GM21717 (cell line): ENCODE measurements around the gene HOXA4.

ENCODE experiments used
- ATAC-seq: cut with Tn5 transposase; IDR thresholded peaks from one replicate; pipeline ENCODE4 v1.9.1; 2021; ENCODE audit warnings: mild to moderate bottlenecking, moderate library complexity; ENCODE audit not compliant: unreplicated experiment

The HOXA4 gene

GRCh38 chr7:27133409-27134231 lies 3.1 kb upstream of the HOXA4 start:
- no peak for ATAC-seq

DNA sequence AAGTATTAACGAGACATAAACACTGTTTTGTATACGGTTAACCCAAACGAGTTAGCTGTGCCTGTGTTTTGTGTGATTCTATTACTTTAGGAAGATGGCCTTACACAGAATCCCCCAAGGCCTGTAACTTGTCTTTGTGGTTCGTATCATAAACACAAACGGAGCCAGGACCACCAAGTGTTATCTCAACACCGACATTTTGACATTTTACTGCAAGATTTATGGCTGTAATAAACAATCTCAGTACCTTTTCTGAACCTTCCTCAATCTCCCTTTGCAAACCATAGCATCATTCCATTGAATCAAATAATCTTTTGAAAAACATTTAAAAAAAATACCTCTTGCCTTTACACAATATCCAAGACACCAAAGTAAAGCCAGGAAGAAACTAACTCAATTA lies 2.4 kb upstream of the HOXA4 start:
- no peak for ATAC-seq

- no peak for ATAC-seq
These were observed 1.7 kb upstream of the HOXA4 start for GRCh38 chr7:27132214-27132613.

DNA sequence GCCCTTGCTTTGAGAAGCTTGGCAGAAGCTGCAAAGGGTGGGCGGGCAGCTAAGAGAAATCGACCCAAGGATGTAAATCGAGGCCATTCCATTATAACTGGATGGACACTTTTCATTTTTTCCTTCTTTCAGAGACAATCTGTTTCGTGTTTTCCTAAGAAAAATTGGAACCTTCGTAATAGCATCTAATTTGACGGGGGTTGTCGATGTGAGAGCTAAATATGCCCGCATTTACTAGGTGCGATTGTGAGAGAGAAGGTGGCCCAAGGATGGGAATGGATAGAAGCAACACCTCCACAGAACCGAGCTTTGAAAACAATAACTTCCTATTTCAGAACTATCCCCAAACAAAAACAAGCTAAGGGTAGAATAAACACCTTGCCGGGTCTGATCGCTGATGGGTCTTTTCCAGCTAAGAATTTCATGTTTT lies 848 bp upstream of the HOXA4 start:
- no peak for ATAC-seq

DNA sequence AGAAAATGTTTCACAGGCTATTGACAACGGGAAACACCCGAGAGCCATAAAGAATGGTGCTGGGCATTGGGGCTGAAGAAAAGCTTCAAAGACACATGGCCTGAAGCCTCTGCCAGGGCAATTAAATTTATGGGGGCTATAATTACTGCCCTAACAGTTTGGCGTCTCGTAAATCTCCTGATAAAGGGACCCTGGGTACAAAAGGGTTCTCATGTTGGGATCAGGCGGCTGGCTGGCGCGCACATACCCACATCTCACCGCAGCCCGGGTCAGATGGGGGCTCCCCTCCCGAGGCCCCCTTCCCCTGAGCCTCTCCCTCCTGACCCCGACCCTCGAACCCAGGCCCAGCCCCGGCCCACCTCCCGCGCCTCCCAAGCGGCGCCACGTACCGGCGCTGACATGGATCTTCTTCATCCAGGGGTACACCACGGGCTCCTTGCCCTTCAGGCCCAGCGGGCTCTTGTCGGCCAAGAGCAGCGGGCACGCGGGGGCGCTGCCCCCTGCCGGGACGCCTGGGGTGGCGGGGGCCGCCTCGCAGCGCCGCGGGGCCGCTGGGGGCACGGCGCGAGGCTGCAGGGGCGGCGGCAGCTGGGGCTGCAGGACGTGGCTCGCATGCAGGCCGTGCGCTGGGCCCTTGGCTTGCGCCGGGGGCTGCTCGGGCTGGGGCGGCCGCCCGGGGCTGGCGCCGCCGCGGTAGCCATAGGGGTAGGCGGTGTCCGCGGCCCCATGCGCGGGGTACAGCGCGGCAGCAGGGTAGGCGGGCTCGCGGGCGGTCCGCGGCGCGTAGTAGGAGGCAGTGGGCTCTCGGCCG lies 623 bp downstream of the HOXA4 start:
- no peak for ATAC-seq

- ATAC-seq = no peak
These were observed 1.5 kb downstream of the HOXA4 start for GRCh38 chr7:27128776-27129728.

DNA sequence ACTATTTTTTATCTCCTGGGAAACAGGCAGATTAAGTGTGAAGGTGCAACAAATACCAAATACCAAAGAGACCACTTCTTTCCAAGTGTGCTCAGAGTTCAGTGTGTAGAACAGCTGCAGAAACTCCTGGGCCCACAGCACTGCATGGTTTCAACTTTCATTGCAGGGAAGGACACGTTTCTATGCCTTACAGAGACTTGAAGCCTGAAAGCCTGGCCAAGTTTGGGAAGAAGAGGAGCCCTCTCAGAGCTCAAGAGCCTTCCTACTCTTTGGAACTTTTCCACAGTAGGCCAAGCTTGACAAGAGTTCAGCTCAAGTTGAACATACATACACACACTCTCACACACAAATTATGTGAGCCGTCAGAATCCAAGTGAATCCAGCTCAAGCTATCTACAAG lies 2.5 kb downstream of the HOXA4 start:
- no peak for ATAC-seq

GRCh38 chr7:27126596-27127327 lies 3.8 kb downstream of the HOXA4 start:
- no peak for ATAC-seq

DNA sequence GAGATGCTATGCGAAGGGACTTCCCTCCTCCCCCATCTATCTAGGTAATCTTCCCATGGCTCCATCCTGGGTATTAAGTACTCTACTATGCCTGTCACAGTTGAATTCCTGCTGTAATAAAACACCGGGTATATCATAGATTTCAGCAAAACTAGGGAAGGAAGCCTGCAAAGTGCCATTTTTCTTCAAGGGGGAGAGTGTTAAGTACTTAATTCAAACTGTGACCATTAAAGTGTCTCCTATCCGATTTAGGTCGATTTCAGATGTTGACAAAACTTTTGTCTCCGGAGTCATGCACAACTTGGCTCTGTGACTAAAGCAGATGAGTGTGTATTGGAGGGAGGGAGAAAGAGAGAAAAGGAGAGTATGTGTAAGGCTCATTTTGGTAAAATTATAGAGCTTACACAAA lies 4.6 kb downstream of the HOXA4 start:
- no peak for ATAC-seq

DNA sequence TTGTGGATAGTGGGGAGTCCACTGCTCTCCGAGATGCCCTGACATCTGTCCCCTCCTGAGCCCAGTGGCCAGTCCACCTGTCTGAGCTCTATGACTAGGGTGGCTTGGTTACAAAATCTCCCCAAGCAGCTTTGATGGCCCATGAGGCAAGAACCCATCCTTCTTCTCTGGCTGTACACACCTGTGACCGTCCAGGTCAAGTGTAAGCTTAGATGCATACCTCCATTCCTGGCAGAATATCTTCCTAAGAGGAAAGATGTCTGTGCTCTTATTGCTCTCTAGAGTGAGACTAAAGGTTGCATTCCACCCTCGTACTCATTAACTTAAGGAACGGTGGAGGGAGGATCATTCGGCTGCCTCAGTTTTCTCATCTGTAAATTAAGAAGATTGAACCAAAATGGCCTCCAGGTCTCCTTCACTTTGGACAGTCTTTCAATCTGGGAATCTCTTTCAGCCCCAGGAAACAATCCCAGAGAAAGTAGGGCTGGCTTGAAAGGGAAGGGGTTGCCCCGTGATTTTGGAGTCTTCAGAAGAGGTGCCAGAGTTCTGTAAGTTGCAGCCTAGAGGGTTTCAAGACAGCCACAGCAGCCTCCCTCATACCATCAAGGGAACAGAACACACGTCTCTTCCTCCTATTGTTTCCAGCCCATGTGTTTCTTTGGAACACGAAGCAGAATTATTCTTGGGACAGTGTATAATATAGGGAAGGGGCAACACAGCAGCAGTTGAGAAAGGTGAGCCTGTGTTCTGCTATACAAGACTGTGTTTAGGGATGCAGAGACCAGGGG lies 5.5 kb downstream of the HOXA4 start:
- ATAC-seq = no peak

GRCh38 chr7:27124096-27124901 lies 6.3 kb downstream of the HOXA4 start:
- no peak for ATAC-seq

DNA sequence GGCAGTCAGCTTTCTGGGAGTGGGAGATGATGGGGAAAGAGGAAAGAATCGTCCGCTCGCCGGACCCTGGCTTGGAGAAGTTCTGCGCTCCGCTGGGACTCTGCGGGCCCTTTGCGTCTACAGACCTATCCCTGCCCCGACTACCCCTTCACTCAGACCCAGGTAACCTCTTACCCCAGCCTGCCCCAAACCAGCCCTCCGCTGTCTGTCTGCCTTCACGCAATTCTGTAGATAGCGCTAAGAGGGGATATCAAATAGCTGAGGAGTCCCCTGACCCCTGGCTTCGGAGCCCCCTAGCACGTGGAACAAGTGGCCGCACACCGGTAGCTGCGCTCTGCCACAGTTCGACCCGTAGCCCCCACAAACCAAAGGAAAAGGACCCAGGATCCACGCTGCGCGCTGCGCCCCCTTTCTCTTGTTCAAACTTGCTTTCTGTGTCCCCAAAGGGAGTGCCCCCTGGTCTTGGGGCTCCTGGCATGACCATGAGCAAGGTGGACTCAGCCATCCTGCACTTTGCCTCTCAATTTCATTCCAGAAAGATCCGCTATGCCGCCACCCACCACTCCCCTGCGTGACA lies 7.0 kb downstream of the HOXA4 start:
- ATAC-seq = no peak

- ATAC-seq = no peak
These were observed 7.5 kb downstream of the HOXA4 start for GRCh38 chr7:27123007-27123476.

DNA sequence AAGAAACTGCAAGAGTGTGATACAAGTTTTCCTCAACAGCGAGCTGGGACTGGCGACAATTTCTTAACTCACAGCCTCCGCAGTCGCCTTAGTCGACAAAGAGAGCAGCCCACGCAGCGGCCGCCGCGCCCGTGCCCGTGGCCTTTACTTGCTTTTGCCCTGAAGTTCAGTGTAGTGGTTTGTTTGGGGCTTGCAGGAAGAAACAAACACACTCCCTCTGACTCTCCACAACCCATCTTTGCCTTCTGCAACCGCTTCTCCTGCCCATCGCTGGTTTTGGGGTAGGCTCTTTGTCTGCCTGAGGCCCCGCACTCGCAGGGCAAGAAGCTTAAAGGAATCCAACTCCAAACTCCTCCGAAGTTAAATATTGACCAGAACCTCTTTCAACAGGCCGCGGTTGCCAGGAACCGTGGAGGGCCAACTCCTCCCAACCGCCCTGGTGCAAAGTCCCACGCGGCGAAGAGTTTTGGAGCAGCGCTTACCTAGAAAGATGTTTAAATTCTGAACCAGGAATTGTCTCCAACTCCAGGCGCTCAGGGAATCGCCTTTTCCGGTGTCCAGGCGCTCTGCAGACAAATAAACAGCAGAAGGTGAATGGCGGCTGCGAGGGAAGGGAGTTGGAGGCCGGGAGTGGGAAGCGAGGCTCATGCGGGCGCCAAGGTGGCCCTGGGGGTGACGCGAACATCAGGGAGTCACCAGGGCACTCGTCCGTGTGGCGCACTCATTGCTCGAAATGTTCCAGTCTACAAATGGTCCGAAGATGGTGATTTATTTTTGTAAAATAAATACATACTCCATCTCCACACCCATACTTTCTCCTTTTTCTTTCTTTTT lies 8.3 kb downstream of the HOXA4 start:
- no peak for ATAC-seq

- ATAC-seq = no peak
These were observed 8.9 kb downstream of the HOXA4 start for GRCh38 chr7:27121684-27122076.

DNA sequence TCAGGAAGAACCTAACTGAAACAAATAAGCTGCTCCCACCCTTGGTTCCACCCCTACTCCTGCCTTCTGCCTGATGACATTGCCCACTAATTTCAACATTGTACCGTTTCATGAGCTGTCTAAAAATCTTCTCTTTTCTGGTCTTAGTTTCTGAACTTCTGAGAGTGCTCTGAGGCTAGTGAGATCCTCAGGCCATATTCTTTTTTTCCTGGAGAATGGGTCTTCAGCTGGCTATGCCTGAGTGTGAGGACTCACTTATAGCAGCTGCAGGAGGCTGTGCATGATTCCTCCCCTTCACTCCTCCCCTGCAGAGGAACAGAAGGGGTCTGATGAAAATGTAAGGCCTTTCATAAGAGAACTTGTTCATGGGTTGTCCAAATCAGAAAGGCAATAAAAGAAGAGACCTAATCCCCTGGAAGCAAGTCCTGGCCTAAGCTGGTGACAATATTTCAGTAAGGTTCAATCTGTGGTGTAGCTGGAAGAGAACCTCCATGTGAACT lies 11.1 kb downstream of the HOXA4 start:
- no peak for ATAC-seq

- no peak for ATAC-seq
These were observed 12.0 kb downstream of the HOXA4 start for GRCh38 chr7:27118580-27118979.
